GM23338 (cell line): Measurements from ENCODE around the gene MRC2. TPM values are rescaled to one million over a fixed set of nuclear protein-coding genes. Genes with fewer than 3 reads are reported as not detected.
A peak's percentile ranks its signal among the peaks of the same experiment; 100 is the strongest.

ENCODE experiments used
- ATAC-seq: fragments of 200-7000 bp; cut with Tn5 transposase; 3 replicates; pipeline ENCODE4 v1.9.1; 2020
- DNase-seq: peaks from one replicate; pipeline ENCODE4 v3.0.0-alpha.2; 2015; ENCODE audit warnings: low spot score
- H2AFZ ChIP-seq: fragments of 200-600 bp; sonication (generic); 2 replicates; pipeline ENCODE4 v1.8.0; 2016; ENCODE audit warnings: antibody characterized with exemption, mild to moderate bottlenecking, moderate library complexity
- H3F3A ChIP-seq: fragments of 200-600 bp; sonication (generic); replicated peaks from 2 replicates; pipeline ENCODE4 v1.8.0; 2017; ENCODE audit warnings: antibody characterized with exemption, mixed run types, low read depth
- H3K27ac ChIP-seq: fragments of 200-600 bp; sonication (generic); 2 replicates; pipeline ENCODE4 v1.6.1; 2016; ENCODE audit warnings: low read depth
- H3K27me3 ChIP-seq: fragments of 200-600 bp; sonication (generic); 2 replicates; pipeline ENCODE4 v1.8.0; 2016; ENCODE audit warnings: mild to moderate bottlenecking, mixed run types, moderate library complexity; ENCODE audit not compliant: insufficient read depth
- H3K36me3 ChIP-seq: fragments of 200-600 bp; sonication (generic); 2 replicates; pipeline ENCODE4 v1.8.0; 2016; ENCODE audit warnings: mild to moderate bottlenecking; ENCODE audit not compliant: insufficient read depth
- H3K4me1 ChIP-seq: fragments of 200-600 bp; sonication (generic); 2 replicates; pipeline ENCODE4 v1.8.0; 2016; ENCODE audit warnings: mild to moderate bottlenecking, moderate library complexity; ENCODE audit not compliant: insufficient read depth
- H3K4me2 ChIP-seq: fragments of 200-600 bp; sonication (generic); 2 replicates; pipeline ENCODE4 v1.7.1; 2017; ENCODE audit warnings: mixed run types
- H3K4me3 ChIP-seq: fragments of 200-600 bp; sonication (generic); 2 replicates; pipeline ENCODE4 v1.6.1; 2016; ENCODE audit warnings: mixed run types
- H3K79me2 ChIP-seq: fragments of 200-600 bp; sonication (generic); replicated peaks from 2 replicates; pipeline ENCODE4 v1.8.0; 2017; ENCODE audit warnings: mild to moderate bottlenecking; ENCODE audit not compliant: insufficient read depth
- H3K9me2 ChIP-seq: fragments of 200-600 bp; sonication (generic); 2 replicates; pipeline ENCODE4 v1.8.0; 2017; ENCODE audit not compliant: insufficient read depth
- H4K20me1 ChIP-seq: fragments of 200-600 bp; sonication (generic); replicated peaks from 2 replicates; pipeline ENCODE4 v1.8.0; 2017; ENCODE audit warnings: mild to moderate bottlenecking; ENCODE audit not compliant: insufficient read depth
- H3K27ac Mint-ChIP-seq: 2 replicates; pipeline ENCODE4 v1.8.0; 2020; ENCODE audit warnings: inconsistent platforms, mild to moderate bottlenecking, moderate library complexity, mixed read lengths
- H3K27me3 Mint-ChIP-seq: 3 replicates; pipeline ENCODE4 v1.8.0; 2022; ENCODE audit warnings: low read depth, mild to moderate bottlenecking, moderate library complexity, mixed read lengths, inconsistent platforms; ENCODE audit not compliant: insufficient read depth, poor library complexity
- H3K36me3 Mint-ChIP-seq: 3 replicates; pipeline ENCODE4 v1.8.0; 2021; ENCODE audit warnings: low read depth, mild to moderate bottlenecking, inconsistent platforms, moderate library complexity, mixed read lengths
- H3K4me1 Mint-ChIP-seq: 3 replicates; pipeline ENCODE4 v1.8.0; 2020; ENCODE audit warnings: mild to moderate bottlenecking, inconsistent platforms, mixed read lengths
- H3K4me3 Mint-ChIP-seq: 3 replicates; pipeline ENCODE4 v1.8.0; 2021; ENCODE audit warnings: moderate library complexity, mild to moderate bottlenecking, inconsistent platforms, mixed read lengths
- H3K9me3 Mint-ChIP-seq: 3 replicates; pipeline ENCODE4 v1.8.0; 2020; ENCODE audit warnings: moderate library complexity, mild to moderate bottlenecking, inconsistent platforms, mixed read lengths
- CREB1 ChIP-seq: fragments of 250-450 bp; sonication (Bioruptor Pico); IDR thresholded peaks from 2 replicates; pipeline ENCODE4 v1.5.0; 2020; ENCODE audit warnings: low read depth, mild to moderate bottlenecking, moderate library complexity
- CTCF ChIP-seq, 2 experiments: fragments of 200-600 bp in 1 of 2; sonication (generic) in 1 of 2; conservative IDR thresholded peaks; 2 replicates each; pipeline versions ENCODE4 v1.5.1 to v1.6.1; 2016 to 2017; ENCODE audit warnings: antibody characterized with exemption in 2 of 2, low read depth in 2 of 2, mild to moderate bottlenecking in 2 of 2, moderate library complexity in 1 of 2
- JUNB ChIP-seq: IDR thresholded peaks from one replicate; pipeline ENCODE4 v1.6.1; 2016; ENCODE audit warnings: antibody characterized with exemption; ENCODE audit not compliant: unreplicated experiment
- NANOG ChIP-seq: IDR thresholded peaks from 2 replicates; pipeline ENCODE4 v1.6.1; 2016; ENCODE audit warnings: antibody characterized with exemption, borderline replicate concordance
- POLR2AphosphoS5 ChIP-seq: IDR thresholded peaks from 2 replicates; pipeline ENCODE4 v1.6.1; 2016; ENCODE audit warnings: antibody characterized with exemption, low read depth
- ZNF462 ChIP-seq: fragments of 250-450 bp; sonication (Bioruptor Pico); IDR thresholded peaks from 2 replicates; pipeline ENCODE4 v1.5.0; 2020; ENCODE audit warnings: mild to moderate bottlenecking, moderate library complexity
- polyA plus RNA-seq: library from polyadenylated mRNA; unstranded; fragments of >200 nt; fragmentation: Nextera tagmentation; extraction: Ambion mirVana; gene quantifications from 2 replicates; pipeline ENCODE4 v1.2.1, GENCODE V29; 2016
- total RNA-seq: library from RNA; depleted of rRNA; stranded (reverse); fragments of >200 nt; shearing (Covaris generic); gene quantifications from 2 replicates; pipeline ENCODE4 v1.2.3, GENCODE V29; 2014

The MRC2 gene
- total and polyA plus RNA-seq, 2 experiments from 2014 or later = 8.0 to 38.6 TPM

- Mint-ChIP-seq H3K36me3 (no peaks in the 10 kb centered on the region), H3K4me3 (no peak overlapping the region), H3K4me1 (peaks cover 35% of the 10 kb centered on the region), H3K27ac (peak overlapping the region; percentile 66), H3K27me3 (peaks cover 7% of the 10 kb centered on the region), H3K9me3 (no peaks in the 10 kb centered on the region)
- Histone ChIP-seq H3K27me3 (no peaks in the 10 kb centered on the region), H3K4me1 (peaks cover 15% of the 10 kb centered on the region), H2AFZ (peak overlapping the region; percentile 85), H3K36me3 (no peaks in the 10 kb centered on the region), H3F3A (no peaks in the 10 kb centered on the region), H3K79me2 (no peaks in the 10 kb centered on the region), H3K27ac (no peak overlapping the region), H3K4me3 (no peak overlapping the region), H3K9me2 (no peaks in the 10 kb centered on the region), H3K4me2 (no peak overlapping the region), H4K20me1 (no peaks in the 10 kb centered on the region)
- DNase-seq (peak; percentile 63), ATAC-seq (peak; percentile 84)
- TF ChIP-seq JUNB (no peak), CTCF (conservative IDR thresholded peaks at IDR 0.05; ENCODE audit: low read depth in 2 of 2) (no peak), NANOG (no peak), CREB1 (no peak), POLR2AphosphoS5 (no peak), ZNF462 (CRISPR knock-in tag) (peak; percentile 36; the same call in 1 of the 2 replicates)
Observed at GRCh38 chr17:62739645-62740388, 112.3 kb downstream of the MRC2 start.
